ENCODE data around the gene AKAP9.

Gene AKAP9

GRCh38 chr7:92149736-92150239 lies 209.1 kb downstream of the AKAP9 start:
- TF ChIP-seq MAX (IDR thresholded peaks at IDR 0.05; ENCODE audit: low read depth, low read length) (no peak), CTCF (IDR thresholded peaks at IDR 0.05; ENCODE audit: low read depth, low read length) (no peak), MYC (IDR thresholded peaks at IDR 0.05; ENCODE audit: low read depth, low read length) (no peak), POLR2A (IDR thresholded peaks at IDR 0.05; ENCODE audit: extremely low read depth, insufficient read length) (no peak)
- H3K4me3 ChIP-seq (ENCODE audit: low read depth, low read length), result no peak overlapping the region
- no peak for DNase-seq (ENCODE audit: low read depth)

GRCh38 chr7:92150450-92151017 lies 209.9 kb downstream of the AKAP9 start:
- H3K4me3 ChIP-seq (ENCODE audit: low read depth, low read length), result no peak overlapping the region
- no peak for TF ChIP-seq CTCF (IDR thresholded peaks at IDR 0.05; ENCODE audit: low read depth, low read length)
- no peak for TF ChIP-seq MAX (IDR thresholded peaks at IDR 0.05; ENCODE audit: low read depth, low read length)
- no peak for TF ChIP-seq MYC (IDR thresholded peaks at IDR 0.05; ENCODE audit: low read depth, low read length)
- no peak for TF ChIP-seq POLR2A (IDR thresholded peaks at IDR 0.05; ENCODE audit: extremely low read depth, insufficient read length)
- DNase-seq (ENCODE audit: low read depth), result no peak

GRCh38 chr7:92155108-92155739 lies 214.6 kb downstream of the AKAP9 start:
- TF ChIP-seq MYC (IDR thresholded peaks at IDR 0.05; ENCODE audit: low read depth, low read length), result no peak
- no peak for TF ChIP-seq POLR2A (IDR thresholded peaks at IDR 0.05; ENCODE audit: extremely low read depth, insufficient read length)
- H3K4me3 ChIP-seq (ENCODE audit: low read depth, low read length), result no peak overlapping the region
- DNase-seq (ENCODE audit: low read depth), result no peak

GRCh38 chr7:92156990-92157389 lies 216.3 kb downstream of the AKAP9 start:
- no peak overlapping the region for H3K4me3 ChIP-seq (ENCODE audit: low read depth, low read length)
- no peak for DNase-seq (ENCODE audit: low read depth)
- TF ChIP-seq CTCF (IDR thresholded peaks at IDR 0.05; ENCODE audit: low read depth, low read length), result no peak
- TF ChIP-seq MAX (IDR thresholded peaks at IDR 0.05; ENCODE audit: low read depth, low read length), result no peak
- no peak for TF ChIP-seq MYC (IDR thresholded peaks at IDR 0.05; ENCODE audit: low read depth, low read length)
- TF ChIP-seq POLR2A (IDR thresholded peaks at IDR 0.05; ENCODE audit: extremely low read depth, insufficient read length), result no peak

- no peak overlapping the region for H3K4me3 ChIP-seq (ENCODE audit: low read depth, low read length)
- no peak for DNase-seq (ENCODE audit: low read depth)
- TF ChIP-seq POLR2A (IDR thresholded peaks at IDR 0.05; ENCODE audit: extremely low read depth, insufficient read length) (no peak), MAX (IDR thresholded peaks at IDR 0.05; ENCODE audit: low read depth, low read length) (no peak), CTCF (IDR thresholded peaks at IDR 0.05; ENCODE audit: low read depth, low read length) (no peak), MYC (IDR thresholded peaks at IDR 0.05; ENCODE audit: low read depth, low read length) (no peak)
Measured at GRCh38 chr7:92158660-92159575, 218.3 kb downstream of the AKAP9 start.
